Activated gamma-delta T cell (primary cell): ENCODE results near the gene DCST1.

Source experiments
- DNase-seq: peaks from one replicate; lab custom pipeline; 2025; lab: John Stamatoyannopoulos, UW

Gene DCST1

GRCh38 chr1:155091071-155092051 is 57.7 kb downstream of the DCST1 start:
- peak; percentile 50 for DNase-seq

DNA sequence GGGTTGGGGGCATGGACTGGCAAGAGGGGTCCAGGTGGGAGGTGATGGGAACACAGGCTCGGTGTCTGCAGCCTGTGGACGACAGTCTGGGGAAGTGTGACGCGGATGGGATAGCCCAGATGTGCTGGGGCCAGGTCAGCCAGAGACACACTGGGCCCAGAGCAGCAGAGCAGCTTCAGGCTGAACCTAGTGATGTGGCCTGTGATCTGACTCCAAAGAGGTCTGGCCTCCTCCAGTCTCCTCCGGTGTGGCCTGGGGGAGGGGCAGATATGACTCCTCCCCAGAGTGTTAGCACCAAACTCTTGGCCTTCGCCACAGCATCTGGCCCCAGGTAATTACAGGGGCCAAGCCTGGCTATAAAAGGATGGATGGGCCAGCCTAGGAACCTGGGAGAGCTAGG is 58.5 kb downstream of the DCST1 start:
- DNase-seq = no peak

GRCh38 chr1:155092641-155093040 is 59.0 kb downstream of the DCST1 start:
- DNase-seq = no peak

GRCh38 chr1:155093911-155094621 is 60.4 kb downstream of the DCST1 start:
- no peak for DNase-seq

DNA sequence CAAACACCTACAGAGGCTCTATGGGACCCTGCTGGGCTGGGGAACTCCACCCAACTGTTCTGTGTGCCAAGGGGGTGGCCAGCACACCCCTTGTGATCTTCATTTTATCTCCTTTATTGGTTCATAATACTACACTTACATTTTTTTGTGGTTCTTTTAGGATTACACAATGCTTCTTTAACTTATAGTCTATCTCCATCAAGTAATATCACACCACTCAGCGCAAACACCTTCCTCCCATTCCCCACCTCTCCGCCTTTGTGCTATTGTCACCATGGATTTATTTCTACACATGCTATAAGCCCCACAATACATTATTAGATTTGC is 61.0 kb downstream of the DCST1 start:
- no peak for DNase-seq

GRCh38 chr1:155099331-155099730 is 65.7 kb downstream of the DCST1 start:
- DNase-seq = no peak
